SKM-1 treated with dmso at 0.1 percent for 144 hours (cell line): Measurements from ENCODE around the gene UBE2D2.

ENCODE experiments used
- DNase-seq: peaks from one replicate; lab custom pipeline; 2025; ENCODE audit not compliant: unreplicated experiment; lab: John Stamatoyannopoulos, UW

UBE2D2 gene

DNA sequence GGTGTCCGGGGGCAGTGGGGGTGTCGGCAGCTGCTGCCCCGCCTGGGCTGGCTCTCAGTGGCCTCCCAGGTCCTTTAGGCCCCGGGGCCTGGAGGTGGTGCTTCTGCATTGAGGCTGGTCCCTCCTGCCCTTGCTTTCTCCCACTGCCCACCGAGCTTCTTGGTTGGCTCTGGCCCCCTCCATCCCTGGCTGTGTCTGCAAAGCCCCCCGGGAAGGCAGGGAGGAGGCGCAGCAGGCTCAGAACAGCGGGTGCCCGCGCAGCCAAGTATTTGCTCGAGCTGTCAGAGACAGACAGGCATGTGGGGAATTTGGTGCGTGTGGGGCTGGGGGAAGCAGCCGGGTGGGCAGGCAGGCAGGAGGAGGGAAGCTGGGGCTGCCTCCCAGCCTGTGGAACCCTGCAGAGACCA is 98.6 kb downstream of the UBE2D2 start:
- no peak for DNase-seq

DNA sequence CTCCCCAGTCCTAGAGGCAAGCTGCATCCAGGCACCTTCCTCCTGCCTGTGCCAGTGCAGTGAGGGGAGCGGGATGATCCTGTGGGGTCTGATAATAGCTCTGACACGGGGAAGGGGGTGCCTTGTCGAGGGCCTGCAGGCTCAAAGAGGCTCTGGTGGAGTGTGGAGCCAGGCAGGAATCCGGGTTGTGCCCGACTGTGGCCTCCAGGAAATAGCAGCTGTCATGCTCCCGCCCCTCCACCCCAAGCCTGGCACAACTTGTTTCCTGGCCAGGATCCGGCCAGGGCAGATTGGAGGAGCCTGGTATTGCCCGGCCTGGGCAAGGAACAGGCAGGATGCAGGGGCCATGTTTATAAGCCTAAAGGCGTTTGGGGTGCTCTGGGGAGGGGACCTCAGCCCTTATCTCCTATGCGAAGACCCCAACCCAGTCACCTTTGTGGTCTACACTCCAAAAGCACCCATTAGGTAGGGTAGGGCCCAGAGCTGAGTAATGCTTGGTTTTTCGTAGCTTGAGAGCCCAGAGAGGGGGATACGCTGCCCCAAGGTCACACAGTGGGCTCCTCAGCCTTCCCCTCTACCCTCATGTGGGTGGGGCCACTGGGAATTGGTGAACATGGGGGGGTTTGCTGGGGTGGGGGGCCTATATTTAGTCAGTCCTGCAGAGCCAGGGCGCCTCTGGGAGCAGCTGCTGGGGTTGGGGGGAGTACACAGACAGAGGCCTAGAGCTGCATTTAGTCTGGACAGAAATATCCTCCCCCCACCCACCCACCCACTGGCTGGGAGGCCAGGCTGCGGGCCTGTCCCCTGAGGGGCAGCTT is 99.2 kb downstream of the UBE2D2 start:
- DNase-seq: no peak

DNA sequence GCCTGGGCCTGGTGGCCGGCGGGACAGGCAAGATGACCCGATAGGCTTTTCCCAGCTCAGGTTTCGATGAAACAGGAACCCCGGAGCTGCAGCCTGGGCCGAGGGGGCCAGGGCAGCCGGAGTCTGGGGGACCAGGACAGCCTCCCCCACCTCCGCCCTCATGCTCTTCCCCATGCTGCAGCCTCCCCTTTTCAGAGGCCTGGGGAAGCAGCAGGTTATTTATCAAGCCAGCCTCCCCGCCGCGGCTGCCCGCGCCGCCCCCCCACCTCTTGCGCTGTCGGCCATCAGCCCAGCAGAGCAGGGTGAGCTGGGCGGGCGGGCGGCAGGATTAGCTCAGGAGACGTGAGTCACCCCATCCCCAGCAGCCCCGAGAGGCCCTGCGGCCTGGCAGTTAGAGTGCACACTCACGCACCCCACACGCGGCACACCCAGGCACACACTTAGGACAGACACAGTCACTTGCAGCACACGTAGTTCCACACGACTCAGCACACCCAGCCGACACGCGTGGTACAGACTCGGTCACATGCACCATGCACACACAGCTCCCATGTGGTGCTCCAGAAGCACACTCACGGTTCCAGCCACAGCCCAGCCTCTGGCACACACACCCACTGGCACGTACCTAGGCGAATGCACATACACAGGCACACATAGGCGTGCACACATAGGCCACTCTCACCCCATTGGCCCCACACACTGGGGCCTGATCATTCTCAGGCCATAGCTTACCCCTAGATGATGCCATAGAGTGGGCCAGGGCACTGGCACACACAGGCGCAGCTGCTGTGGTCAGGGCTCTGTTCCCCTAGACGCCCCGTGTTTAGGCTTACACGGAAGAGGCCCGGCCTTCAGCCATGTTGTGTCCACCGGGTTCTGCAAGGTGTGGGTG is 100.0 kb downstream of the UBE2D2 start:
- DNase-seq: peak; percentile 78

DNA sequence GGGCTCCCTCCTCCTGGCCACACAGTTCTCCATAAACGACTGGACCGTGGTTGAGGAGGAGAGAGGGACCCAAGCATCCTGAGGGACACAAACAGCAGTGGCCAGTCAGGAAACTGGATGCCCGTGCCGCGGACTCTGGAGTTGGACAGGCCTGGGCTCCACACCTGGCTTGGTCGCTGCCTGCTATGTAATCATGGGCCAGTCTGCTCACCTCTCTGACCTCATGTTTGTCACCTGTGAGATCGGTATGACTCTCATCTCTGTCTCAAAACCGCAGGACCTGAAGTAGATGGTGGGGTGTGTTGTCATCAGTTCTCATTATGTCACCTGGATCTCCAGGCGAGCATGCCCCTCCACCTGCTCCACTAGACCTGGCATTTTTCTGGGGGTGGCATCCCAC is 101.5 kb downstream of the UBE2D2 start:
- DNase-seq: no peak

DNA sequence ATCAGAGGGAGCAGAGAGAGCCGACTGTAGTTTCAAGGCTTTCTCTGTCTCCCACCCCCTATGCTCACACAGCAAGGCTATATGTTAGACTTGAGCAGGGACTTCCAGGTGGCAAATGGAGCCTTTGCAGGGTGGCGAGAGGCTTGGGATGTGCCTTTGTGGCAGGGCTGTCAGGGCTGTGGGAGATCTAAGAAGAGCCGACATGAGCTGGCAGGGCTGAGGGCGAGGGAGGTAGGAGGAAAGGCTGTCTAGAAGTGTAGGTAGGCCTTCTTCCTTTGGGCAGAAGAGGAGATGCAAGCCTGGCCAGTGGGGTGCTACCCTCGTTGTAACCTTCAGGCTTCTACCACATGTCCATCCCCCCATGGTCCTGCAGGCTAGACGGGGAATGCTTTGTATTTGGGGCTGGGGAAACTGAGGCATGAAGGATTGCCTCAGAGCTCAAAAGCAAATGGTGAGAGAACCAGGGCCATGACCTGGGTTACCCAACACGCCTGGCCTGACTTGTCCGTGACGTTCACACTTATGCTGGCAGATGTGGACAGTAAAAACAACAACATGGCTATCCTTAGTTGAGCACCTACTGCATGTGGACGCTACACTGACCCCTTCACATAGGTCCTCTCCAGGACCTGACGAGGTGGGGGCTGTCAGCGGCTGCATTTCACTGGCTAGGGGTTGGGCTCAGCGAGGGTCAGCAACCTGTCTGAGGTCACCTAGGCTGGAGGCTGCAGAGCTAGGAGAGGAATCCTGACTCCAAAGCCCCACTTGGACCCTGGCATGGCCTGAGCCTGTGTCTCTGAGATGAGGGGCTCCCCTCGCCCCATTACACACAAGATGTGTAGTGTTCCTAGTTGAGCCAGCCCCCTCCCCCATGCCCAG is 102.3 kb downstream of the UBE2D2 start:
- no peak for DNase-seq

DNA sequence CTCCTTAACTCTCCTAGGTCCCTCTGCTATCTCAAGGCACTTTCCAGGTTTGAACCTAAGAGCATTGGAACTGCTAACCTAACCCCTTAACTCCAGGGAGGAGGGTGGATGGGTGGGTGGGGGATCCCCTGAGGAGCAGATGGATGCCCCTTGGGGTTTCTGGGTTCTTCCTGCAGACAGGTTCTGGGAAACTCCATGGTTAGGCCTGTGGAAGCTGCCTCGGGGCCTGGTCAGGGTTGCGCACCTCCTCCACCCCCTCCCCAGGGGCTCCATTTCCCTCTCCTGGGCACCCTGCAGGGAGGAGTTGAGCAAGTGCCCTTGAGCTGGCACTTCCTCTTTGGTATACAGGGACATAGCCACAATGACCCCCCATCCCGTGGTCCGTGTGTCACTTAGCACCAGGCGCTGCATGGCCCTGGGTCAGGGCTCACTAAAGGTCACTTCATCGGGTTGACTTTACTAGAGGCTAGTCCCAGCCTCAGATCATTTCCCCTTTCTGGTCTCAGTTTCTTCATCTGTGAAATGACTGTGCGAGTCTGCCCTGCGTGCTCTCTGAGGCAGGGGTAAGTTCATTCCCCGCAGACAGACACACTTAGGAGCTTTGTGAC is 103.1 kb downstream of the UBE2D2 start:
- peak; percentile 97 for DNase-seq

DNA sequence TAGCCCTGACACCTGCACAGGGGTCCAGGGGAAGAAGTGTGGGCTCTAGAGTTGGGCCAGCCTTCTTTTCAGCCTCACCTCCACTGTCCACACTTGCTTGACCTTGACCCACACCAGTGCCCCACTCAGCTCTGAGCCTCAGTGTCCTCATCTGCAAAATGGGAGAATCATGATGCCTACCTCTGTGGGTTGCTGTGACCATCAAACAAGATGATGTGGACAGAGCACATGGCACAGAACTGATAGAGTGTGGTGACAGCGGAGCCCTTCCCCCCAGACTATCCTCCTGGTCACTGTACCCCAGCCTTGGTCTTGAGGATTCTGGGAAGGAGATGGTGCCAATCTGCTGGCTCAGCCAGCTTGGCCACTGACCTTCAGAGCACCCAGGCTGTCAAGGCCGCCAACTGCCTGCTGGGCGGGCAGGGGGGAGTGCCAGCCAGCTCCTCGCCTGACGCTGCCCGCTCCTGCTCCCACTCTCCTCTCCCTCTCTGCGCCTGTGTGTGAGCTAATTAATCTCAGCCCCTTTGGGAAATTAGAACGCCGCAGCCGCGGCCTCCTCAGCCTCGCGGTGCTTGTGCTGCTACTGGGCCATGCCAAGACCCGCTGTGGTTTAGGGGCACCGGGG is 103.7 kb downstream of the UBE2D2 start:
- DNase-seq: no peak

DNA sequence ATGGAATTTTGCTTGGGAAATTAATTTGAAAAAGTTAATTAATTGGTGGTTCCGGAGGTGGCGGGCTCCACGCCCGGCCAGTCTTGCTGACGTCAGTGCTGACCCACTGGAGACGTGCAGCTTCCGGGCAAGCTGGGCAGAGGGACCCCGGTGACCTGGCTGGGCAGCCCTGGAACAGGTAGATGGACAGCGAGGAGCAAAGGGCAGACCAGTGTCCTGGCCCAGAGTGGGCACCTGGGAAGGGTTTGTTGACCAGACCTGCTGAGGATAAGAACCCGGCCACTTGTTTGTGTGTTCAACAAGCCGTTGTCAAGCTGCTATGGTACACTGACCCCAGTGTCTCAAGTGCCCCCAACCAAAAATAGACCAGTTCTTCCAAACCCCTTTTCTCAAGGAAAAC is 104.5 kb downstream of the UBE2D2 start:
- DNase-seq: no peak

DNA sequence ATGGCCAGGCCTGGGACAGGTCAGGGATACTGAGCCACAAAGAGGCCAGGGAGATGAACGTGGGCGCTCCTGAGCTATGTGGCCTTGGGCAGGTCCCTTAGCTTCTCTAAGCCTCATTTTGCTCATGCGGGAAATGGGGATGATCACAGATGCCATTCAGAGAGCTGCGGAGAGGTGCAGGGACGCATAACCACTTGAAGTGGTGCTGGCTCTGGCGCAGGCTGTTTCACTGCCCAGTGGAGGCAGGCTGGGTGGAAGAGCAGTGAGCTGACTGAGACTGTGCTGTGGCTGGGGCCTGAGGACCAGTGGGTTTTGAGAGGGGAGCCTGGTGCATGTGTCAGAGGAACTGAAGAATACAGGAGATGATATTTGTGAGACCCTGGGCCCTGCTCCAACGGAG is 105.4 kb downstream of the UBE2D2 start:
- DNase-seq: no peak

DNA sequence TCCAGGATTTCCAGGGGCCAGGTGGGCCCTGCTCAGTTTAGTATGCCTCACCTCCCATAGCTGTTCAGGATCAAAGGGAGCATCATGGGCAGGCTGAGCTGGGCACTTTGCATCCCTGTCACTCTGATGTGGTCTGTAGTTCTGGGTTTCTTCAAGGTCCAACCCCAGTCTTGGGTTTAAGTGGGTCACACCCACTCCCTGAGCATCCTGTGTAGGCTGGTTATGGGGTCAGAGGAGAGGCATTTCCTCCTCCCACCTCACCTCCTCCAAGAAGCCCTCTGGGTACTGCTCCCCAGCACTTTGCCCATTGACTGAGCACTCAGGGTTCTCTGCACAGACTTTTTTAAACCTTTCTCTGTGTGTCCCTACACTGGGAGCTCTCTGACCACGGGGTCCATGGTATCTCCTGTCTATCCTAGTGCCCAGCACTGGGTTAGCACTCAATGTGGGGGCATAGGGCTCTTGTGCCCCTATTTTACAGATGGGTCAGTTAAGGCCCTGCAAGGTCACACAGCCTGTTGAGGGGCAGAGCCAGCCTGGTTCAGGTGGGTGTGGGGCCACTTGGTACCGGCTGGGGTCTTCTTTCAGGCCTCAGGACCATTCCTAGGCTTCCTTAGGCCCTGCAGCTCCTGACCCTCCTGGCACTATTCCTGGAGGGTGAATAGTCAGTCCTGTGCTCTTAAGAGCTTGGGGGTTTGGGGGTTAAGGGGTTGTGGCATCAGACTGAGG is 106.0 kb downstream of the UBE2D2 start:
- no peak for DNase-seq

DNA sequence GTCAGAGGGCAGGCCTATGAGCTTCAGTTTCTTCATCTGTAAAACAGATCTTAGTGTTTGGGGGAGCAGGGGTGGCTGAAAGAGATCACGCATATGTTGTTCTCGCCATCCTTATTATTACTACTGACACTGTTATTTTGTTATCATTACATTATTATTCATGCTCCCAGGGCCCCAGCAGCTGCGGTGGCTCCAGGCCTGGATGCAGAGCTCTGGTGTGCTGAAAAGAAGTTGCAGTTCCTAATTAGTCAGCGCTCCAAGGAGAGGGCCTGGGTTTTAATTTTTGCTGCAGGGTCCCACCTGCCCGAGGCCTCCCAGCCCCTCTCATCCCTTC is 106.6 kb downstream of the UBE2D2 start:
- no peak for DNase-seq

DNA sequence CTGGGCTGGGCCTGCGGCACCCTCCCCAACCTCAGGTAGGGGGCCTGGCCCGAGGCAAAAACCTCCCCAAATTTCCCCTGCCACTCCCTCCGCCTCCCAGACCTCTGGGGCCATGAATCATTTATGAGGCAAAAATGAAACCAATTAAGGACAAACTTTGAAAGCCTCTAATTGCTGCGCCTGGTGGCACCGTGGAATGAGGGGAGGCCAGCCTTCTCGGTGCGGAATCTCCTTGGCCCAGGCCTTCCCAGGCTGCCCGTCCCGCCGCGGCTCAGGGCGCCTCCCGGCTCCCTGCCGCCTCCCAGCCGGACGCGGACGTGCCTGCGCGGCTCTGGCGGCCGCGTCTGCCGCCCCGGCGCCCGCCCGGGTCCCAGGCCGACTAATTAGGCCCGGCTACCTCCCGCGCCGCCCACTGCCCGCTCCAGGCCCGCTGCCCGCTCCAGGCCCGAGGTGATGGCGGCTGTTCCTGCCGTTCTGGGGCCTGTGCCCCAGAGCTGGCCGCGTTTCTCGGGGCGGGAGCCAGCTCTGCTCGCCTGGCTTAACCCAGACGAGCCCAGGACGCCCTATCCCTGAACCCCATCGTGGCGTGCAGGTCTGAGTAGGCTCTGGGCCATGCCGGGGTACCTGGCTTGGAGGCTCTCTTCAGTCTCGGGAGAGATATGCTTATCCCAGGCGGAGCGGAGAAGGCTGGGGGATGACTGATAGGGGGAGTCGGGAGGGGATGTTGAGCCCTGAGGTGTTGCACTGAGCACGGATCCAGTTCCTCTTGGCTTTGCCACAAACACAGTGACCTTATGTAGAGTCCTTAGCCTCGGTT is 107.1 kb downstream of the UBE2D2 start:
- DNase-seq: no peak

DNA sequence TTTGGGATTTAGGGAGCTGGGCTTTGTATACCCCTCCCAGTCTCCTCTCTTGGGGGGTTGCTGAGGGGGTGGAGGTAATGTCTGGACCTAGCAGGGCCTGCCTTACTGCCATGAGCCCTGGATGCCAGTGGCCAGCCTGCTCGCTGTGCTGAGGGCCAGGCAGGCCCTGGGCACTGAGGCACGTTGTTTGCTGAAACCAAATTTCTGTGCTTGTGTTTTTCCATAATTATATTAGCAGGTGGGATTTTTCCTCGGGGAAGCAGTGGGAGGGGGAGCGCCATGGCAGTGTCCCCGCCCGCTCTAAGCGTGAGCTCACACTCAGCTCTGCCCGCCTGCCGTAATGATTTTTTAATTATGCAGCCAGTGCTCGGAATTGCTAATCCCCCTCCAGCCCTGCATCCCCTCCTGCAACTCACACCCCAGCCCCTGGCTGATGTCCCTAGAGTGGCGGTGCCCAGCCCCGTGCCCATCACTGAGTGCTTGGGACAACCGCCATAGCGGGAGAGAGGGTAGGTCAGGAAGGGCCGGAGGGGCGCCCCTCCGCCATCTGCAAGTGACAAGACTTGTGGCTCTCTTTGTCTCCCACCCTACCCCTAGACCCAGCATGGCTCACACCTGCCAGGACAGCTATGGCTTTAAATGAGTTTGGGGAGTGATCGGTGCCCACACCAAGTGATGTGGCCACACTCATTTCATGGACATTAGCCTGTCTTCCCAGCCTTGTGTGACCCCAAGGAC is 108.0 kb downstream of the UBE2D2 start:
- DNase-seq: no peak

DNA sequence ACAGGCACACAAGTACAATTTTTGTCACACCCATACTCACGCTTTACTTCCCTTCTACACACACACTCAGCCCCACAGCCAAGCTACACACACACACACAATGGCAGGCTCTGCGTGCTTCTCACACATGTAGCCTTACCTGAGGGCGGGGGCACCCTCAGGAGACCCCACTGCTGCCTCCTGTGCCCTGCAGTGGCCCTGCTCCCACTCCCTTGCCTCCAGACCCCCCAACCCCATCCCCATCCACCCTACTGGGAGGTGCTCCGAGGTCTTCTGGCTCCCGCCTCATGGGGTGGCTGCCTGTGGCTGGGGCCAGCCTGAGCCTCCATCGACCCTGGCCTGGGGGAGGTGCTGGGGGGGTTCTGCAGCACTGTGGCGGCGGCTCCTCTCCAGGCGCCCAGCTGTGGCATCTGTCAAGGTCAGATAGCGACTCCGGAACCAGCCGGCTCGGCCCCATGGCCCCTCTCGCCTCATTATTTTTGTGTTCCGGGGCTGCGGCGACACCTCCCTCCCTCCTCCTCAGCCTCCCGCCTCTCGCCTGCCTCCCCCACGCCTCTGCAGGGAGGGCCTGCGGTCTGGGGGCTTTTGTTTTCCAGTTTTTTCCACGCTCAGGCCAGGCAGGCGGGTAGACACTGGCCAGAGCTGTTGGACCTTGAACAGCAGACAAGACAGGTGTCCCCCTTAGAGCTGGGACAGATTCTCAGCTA is 108.7 kb downstream of the UBE2D2 start:
- DNase-seq: no peak

DNA sequence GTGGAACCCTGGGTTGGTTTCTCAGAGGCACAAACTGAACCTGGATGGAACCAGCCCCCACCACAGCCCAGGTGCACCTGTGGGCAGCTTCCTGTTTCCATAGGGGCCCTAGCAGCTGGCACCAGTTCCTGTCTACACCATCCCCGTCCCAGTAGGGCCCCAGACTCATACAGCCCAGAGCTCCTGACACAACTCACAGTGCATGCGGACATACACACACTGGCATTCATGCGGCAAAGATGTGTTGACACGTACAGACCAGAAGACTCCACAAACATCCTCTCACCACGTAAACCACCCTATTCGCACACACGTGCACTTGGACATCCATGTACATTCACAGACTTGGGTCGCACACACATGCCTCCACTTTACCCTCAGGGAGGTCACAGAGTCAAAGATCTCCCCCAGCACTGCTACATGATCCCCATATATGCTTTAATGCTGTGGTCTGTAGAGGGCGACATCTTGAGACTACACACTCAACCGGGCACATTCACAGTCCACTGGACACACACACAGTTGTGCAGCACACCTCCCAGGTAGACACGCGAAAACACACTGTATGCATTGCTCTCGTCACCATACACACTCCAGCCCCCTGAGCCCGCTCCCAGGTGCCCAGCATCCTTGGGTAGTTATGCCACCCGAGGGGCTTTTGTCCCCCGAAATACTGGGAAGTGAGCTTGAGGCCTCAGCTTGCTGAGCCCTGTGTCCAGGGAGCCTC is 109.4 kb downstream of the UBE2D2 start:
- DNase-seq: peak; percentile 30

DNA sequence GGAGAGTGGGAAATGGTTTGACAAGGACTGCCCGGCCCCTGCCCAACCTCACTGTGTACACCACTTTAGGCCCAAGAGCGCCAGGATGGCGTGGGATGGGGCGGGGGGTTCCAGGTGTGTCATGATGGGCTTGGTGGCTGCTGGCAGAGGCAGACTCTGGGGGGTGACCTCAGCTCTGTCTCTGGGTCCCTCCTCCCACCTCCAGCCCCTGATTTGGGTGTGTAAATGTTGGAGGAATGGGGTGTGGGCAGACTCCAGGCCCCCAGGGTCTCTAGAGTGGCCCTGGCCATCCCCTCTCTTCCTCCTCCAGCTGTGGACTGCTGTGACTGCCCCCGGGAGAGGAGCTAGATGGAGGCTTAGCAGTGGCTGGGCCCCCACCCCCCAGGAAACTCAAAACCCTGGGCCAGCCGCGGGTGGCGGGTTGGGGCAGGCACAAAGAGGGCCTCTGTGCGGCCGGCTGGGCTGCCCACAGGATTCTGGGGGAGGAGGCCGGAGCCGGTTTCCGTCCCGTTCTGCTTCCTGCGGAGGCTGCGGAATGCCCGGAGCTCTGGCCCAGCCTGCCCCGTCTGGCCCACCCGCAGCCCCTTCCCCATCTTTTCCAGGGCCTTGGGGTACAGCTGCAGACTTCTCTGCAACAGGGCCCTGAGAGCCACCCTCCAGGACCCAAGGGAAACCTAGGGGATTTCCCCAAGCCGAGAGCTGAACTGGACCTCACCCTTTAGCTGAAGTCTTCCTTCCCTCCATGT is 110.1 kb downstream of the UBE2D2 start:
- DNase-seq: no peak
